PFSK-1 (cell line): Measurements from ENCODE around the gene HEPACAM.

Source experiments
- FOXP2 ChIP-seq: optimal IDR thresholded peaks from 2 replicates; pipeline ENCODE3; 2011; ENCODE audit warnings: borderline replicate concordance, control low read depth, inconsistent platforms; ENCODE audit not compliant: insufficient read depth; ENCODE audit errors: extremely low read length, extremely low read depth
- POLR2AphosphoS5 ChIP-seq: IDR thresholded peaks from 2 replicates; pipeline ENCODE4 v1.6.1; 2012; ENCODE audit warnings: low read depth, mild to moderate bottlenecking, control low read depth, low read length, moderate library complexity
- REST ChIP-seq, 2 experiments: IDR thresholded peaks; 2 replicates each; pipeline versions ENCODE4 v1.6.1 to v1.8.0; 2011 to 2012; ENCODE audit warnings: low read depth in 2 of 2, low read length in 2 of 2, control low read depth in 1 of 2, inconsistent platforms in 1 of 2, mild to moderate bottlenecking in 1 of 2, moderate library complexity in 1 of 2; ENCODE audit not compliant: insufficient read depth in 1 of 2
- SIN3A ChIP-seq: IDR thresholded peaks from 2 replicates; pipeline ENCODE4 v1.6.1; 2012; ENCODE audit warnings: mild to moderate bottlenecking, low read length, moderate library complexity, borderline replicate concordance; ENCODE audit not compliant: insufficient read depth
- TAF1 ChIP-seq: IDR thresholded peaks from 2 replicates; pipeline ENCODE4 v1.6.1; 2012; ENCODE audit warnings: low read length, control low read depth, borderline replicate concordance; ENCODE audit not compliant: insufficient read depth

HEPACAM gene

GRCh38 chr11:124878759-124879492 is 56.9 kb downstream of the HEPACAM start:
- TF ChIP-seq FOXP2 (no peak), POLR2AphosphoS5 (no peak), TAF1 (no peak), REST (IDR thresholded peaks at IDR 0.05; ENCODE audit: insufficient read depth in 1 of 2, low read depth in 2 of 2, low read length in 2 of 2) (no peak), SIN3A (no peak)

GRCh38 chr11:124877910-124878758 is 57.7 kb downstream of the HEPACAM start:
- TF ChIP-seq SIN3A (no peak), TAF1 (no peak), POLR2AphosphoS5 (no peak), REST (IDR thresholded peaks at IDR 0.05; ENCODE audit: insufficient read depth in 1 of 2, low read depth in 2 of 2, low read length in 2 of 2) (no peak), FOXP2 (no peak)

DNA sequence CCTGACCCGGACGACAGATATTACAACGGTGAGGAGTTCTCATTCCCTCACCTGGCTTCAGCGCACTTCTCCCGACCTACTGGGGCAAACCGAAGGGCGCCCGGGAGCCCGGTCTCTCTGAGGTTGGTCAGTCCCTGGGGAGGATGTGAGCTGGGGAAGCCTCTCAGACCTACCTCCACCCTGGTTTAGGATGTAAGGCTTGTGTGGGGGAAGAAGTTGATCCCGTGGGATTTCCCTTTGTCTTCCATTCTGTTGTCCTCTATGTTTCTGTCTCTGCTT is 58.3 kb downstream of the HEPACAM start:
- TF ChIP-seq REST (IDR thresholded peaks at IDR 0.05; ENCODE audit: insufficient read depth in 1 of 2, low read depth in 2 of 2, low read length in 2 of 2) (no peak), TAF1 (no peak)

DNA sequence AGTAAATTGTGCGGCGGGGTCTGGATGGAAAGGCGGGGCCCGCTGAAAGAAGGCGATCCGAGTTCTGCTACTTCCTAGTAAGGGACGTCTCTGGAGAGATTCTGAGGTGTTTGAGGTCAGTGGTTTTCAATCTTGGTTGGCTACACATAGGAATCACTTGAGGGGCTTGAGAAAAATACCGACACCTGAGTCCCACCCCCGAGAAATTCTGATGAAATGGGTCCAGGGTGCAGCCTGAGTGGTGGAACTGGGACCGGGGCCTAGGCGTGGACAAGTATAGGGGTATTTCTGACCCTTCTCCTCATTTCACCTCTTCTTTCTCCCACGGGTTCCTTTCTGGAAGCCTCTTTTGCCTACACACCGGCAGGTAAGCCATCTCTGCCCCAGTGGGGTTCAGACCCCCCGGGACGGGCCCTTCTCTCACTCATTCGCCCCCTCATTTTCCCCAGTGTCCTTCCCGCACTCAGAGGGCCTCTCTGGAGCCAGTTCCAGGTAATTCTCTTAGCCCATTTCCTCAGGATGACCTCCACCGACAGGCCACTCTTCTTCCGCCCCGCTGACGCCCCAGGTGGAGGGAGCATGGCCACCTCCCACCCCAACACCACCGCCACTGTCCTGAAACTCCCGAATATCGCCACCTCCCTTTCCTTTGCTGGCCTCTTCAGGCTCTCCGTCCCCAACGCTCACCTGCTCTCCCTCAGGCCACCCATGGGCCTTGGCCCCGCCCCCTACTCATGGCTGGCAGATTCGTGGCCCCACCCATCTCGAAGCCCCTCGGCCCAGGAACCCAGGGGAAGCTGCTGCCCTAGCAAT is 58.8 kb downstream of the HEPACAM start:
- TF ChIP-seq SIN3A (no peak), REST (IDR thresholded peaks at IDR 0.05; ENCODE audit: insufficient read depth in 1 of 2, low read depth in 2 of 2, low read length in 2 of 2) (no peak), TAF1 (no peak), POLR2AphosphoS5 (no peak), FOXP2 (no peak)
